Muscle of leg (tissue), 16 donors: ENCODE measurements around the gene GSTM5. TPM values are rescaled to one million over a fixed set of nuclear protein-coding genes. Genes with fewer than 3 reads are reported as not detected.
"Not testable (repeated sequence)": the region's sequence is repeated elsewhere in the genome, so short reads cannot be mapped to it uniquely, and the experiment has no call there.

Experiments
- DNase-seq: peaks from one replicate; pipeline ENCODE4 v3.0.0; 2013
- H3K27ac ChIP-seq: one replicate; pipeline ENCODE4 v1.5.1; 2013; ENCODE audit warnings: mild to moderate bottlenecking, low read length, control low read depth
- H3K27me3 ChIP-seq: one replicate; pipeline ENCODE4 v1.6.1; 2013; ENCODE audit warnings: low read length; ENCODE audit not compliant: control insufficient read depth, insufficient read depth
- H3K36me3 ChIP-seq: one replicate; pipeline ENCODE4 v1.6.1; 2013; ENCODE audit warnings: low read length; ENCODE audit not compliant: control insufficient read depth, insufficient read depth
- H3K4me1 ChIP-seq: one replicate; pipeline ENCODE4 v1.6.1; 2013; ENCODE audit warnings: low read length; ENCODE audit not compliant: control insufficient read depth, insufficient read depth
- H3K4me3 ChIP-seq: one replicate; pipeline ENCODE4 v1.5.1; 2013; ENCODE audit warnings: low read length, control low read depth
- H3K9me3 ChIP-seq: replicated peaks from 2 replicates; pipeline ENCODE4 v1.6.1; 2013; ENCODE audit warnings: low read depth, low read length; ENCODE audit not compliant: control insufficient read depth
- WGBS: methylation state at CpG from one replicate; pipeline ENCODE4 v1.1.5; 2013; ENCODE audit warnings: missing lambda C conversion rate; ENCODE audit not compliant: insufficient coverage; 5-methylcytosine and 5-hydroxymethylcytosine counted together
- long read RNA-seq, 11 donors: transcript quantifications; one replicate each; lab custom pipeline, GENCODE V29; 2026
- polyA plus RNA-seq, 8 donors: library from polyadenylated mRNA; unstranded; fragments of 120-200 nt; gene quantifications; one replicate each; pipeline versions ENCODE4 v1.2.1 to v1.2.3, GENCODE V29; 2013; ENCODE audit warnings: inconsistent platforms in 1 of 8, low replicate concordance in 1 of 8; ENCODE audit not compliant: insufficient read length in 8 of 8, insufficient read depth in 1 of 8
- total RNA-seq: library from RNA; stranded (reverse); fragments of 120-200 nt; gene quantifications from one replicate; pipeline ENCODE4 v1.2.4, GENCODE V29; 2013

The GSTM5 gene
- total RNA-seq (19.4 TPM), polyA plus RNA-seq (10 to 100 TPM; 10.2 to 48.0 (median 17.8) TPM)
- long read RNA-seq, donor 1, partial matches to known transcripts, result 0 of 17 reads
- long read RNA-seq, donor 1, other reads (novel, unspliced or antisense), result 17 of 17 reads
- long read RNA-seq, donor 2, partial matches to known transcripts, result 0 of 1 reads
- long read RNA-seq, donor 2, other reads (novel, unspliced or antisense), result 0 of 1 reads
- long read RNA-seq, donor 3, partial matches to known transcripts, result 0 of 3 reads
- long read RNA-seq, donor 3, other reads (novel, unspliced or antisense), result 0 of 3 reads
- long read RNA-seq, donor 4, partial matches to known transcripts, result 0 of 2 reads
- long read RNA-seq, donor 4, other reads (novel, unspliced or antisense), result 0 of 2 reads
- long read RNA-seq, donor 5, partial matches to known transcripts, result 5 of 9 reads
- long read RNA-seq, donor 5, other reads (novel, unspliced or antisense), result 0 of 9 reads
- long read RNA-seq, donor 6, transcript GSTM5-201 (8 exons, 1,555 nt), result major isoform, 8 of 9 reads
- long read RNA-seq, donor 6, partial matches to known transcripts, result 0 of 9 reads
- long read RNA-seq, donor 6, other reads (novel, unspliced or antisense), result 0 of 9 reads
- long read RNA-seq, donor 7, partial matches to known transcripts, result 0 of 1 reads
- long read RNA-seq, donor 7, other reads (novel, unspliced or antisense), result 0 of 1 reads
- long read RNA-seq, donor 8, partial matches to known transcripts, result 9 of 12 reads
- long read RNA-seq, donor 8, other reads (novel, unspliced or antisense), result 0 of 12 reads
- long read RNA-seq, donor 9, partial matches to known transcripts, result 0 of 3 reads
- long read RNA-seq, donor 9, other reads (novel, unspliced or antisense), result 0 of 3 reads
- long read RNA-seq, donor 10, transcript GSTM5-201 (8 exons, 1,555 nt), result major isoform, 5 of 5 reads
- long read RNA-seq, donor 10, partial matches to known transcripts, result 0 of 5 reads
- long read RNA-seq, donor 10, other reads (novel, unspliced or antisense), result 0 of 5 reads
- long read RNA-seq, donor 11, partial matches to known transcripts, result 0 of 3 reads
- long read RNA-seq, donor 11, other reads (novel, unspliced or antisense), result 0 of 3 reads

- DNase-seq, result peak; percentile 67
Observed at GRCh38 chr1:109711593-109712320, at the start of gene GSTM5. Gene GSTM5, plus strand, starts transcription at chr1:109712251. Its CDS starts 62 bp downstream, at chr1:109712313.

GRCh38 chr1:109664671-109665070, 47.4 kb upstream of the GSTM5 start:
- H3K36me3 ChIP-seq, result peaks cover 20% of the 10 kb centered on the region
- peaks cover 13% of the 10 kb centered on the region for H3K4me1 ChIP-seq
- no CpG with 5 or more reads among the region's 1 CpG for WGBS
- no peaks in the 10 kb centered on the region for H3K9me3 ChIP-seq
- no peak for DNase-seq
- H3K4me3 ChIP-seq, result no peak overlapping the region
- no peaks in the 10 kb centered on the region for H3K27me3 ChIP-seq
- H3K27ac ChIP-seq, result no peak overlapping the region

More at GRCh38 chr1:109711593-109712320, at the start of gene GSTM5:
- not testable (repeated sequence) for H3K9me3 ChIP-seq, H3K4me1 ChIP-seq, H3K27ac ChIP-seq, H3K27me3 ChIP-seq, H3K36me3 ChIP-seq
- WGBS, result 17% methylated on average over 26 of the region's 33 CpGs
- H3K4me3 ChIP-seq, result peak within 1 kb of the TSS; percentile 51

DNA sequence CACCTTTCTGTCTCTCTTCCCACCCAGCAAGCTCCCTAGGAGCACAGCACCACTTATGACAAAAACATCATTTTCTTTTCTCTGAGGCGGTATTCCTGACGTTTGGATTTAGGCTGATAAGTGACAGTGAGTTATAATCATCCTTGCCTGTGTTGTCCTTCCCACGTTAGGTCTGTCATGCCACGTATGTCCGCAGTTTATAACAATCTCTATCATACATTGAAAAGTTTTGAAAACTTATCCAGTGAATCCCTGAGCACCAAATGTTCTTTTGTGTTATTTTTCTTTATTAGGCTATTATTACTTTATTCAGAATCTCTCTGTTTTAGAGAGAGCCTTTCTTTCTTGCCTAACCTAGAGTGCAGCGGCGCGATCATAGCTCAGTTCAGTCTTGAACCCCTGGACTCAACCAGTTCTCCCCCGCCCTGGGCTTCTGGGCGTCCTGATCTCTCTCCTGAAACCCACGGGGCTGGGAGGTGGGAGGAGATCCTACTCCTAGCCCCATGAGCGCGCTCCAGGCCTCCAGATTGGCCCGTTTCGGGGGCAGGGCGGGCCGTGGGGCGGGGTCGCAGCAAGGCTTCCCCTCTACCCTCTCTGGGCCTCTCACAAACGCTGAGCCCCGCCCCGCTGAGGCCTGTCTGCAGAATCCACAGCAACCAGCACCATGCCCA, 44.5 kb upstream of the GSTM5 start, which contains the start of gene GSTM2:
Gene GSTM2, plus strand, starts transcription at position 606 of the 671 bp plus-strand sequence. Its CDS starts 59 bp downstream, at position 665.
- H3K36me3 ChIP-seq, result peaks cover 20% of the 10 kb centered on the region
- DNase-seq, result peak; percentile 97
- H3K4me1 ChIP-seq, result peaks cover 13% of the 10 kb centered on the region
- WGBS, result 0% methylated on average over 14 of the region's 22 CpGs
- peak within 1 kb of the TSS; percentile 51 for H3K4me3 ChIP-seq
- H3K27ac ChIP-seq, result peak within 1 kb of the TSS; percentile 47
- H3K9me3 ChIP-seq, result no peaks in the 10 kb centered on the region
- H3K27me3 ChIP-seq, result no peaks in the 10 kb centered on the region

DNA sequence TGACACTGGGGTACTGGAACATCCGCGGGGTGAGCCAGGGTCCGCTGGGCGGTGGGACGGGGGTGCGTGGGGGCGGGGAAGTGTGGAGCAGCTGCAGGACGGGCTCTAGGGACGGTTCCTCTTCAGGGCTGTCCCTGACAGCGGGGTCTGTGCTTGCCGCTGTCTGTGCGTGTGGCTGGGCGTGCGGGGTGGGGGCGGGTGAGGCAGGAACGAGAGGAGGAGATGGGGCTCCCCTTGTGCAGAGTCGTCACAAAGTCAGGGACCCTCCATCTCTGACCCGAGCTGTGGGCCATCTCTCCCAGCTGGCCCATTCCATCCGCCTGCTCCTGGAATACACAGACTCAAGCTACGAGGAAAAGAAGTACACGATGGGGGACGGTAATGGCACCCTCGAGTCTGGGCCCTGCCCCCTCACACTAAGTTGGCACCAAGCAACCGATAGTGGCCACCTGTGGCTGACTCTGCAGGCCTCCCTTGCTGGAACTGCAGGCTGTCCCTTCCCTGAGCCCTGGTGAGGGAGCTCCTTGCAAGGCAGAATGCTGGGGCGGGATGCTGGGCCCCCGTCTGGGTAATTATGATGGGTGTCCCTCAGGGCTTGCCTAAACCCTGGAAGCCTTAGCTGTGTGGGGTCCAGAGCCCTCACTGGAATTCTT, 43.8 kb upstream of the GSTM5 start:
- 6% methylated on average over 10 of the region's 26 CpGs for WGBS
- Histone ChIP-seq H3K27ac (peak overlapping the region; percentile 18), H3K4me1 (peaks cover 13% of the 10 kb centered on the region), H3K9me3 (no peaks in the 10 kb centered on the region), H3K27me3 (no peaks in the 10 kb centered on the region), H3K4me3 (peak overlapping the region; percentile 51), H3K36me3 (peaks cover 23% of the 10 kb centered on the region)
- DNase-seq, result peak; percentile 31

DNA sequence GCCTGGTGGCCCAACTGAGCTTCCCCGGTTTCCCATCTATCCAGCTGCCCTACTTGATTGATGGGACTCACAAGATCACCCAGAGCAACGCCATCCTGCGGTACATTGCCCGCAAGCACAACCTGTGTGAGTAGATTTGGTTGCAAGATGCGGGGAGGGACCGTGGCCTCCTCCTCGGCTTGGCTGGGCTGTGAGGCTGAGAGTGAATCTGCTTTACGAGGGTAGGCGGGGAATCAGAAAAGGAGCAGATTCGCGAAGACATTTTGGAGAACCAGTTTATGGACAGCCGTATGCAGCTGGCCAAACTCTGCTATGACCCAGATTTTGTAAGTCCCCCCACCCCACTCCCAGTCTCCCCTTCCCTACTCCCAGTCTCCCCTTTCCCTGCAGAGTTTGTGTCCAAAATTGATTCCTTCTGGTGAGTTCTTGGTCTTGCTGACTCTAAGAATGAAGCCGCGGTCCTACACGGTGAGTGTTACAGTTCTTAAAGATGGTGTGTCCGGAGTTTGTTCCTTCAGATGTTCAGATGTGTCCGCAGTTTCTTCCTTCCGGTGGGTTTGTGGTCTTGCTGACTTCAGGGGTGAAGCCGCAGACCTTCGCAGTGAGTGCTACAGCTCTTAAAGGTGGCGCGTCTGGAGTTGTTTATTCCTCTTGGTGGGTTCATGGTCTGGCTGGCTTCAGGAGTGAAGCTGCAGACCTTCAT, 42.7 kb upstream of the GSTM5 start:
- peaks cover 25% of the 10 kb centered on the region for H3K36me3 ChIP-seq
- 86% methylated on average over 19 of the region's 22 CpGs for WGBS
- H3K9me3 ChIP-seq, result no peaks in the 10 kb centered on the region
- H3K27me3 ChIP-seq, result no peaks in the 10 kb centered on the region
- H3K27ac ChIP-seq, result peak overlapping the region; percentile 7
- DNase-seq, result no peak
- peaks cover 13% of the 10 kb centered on the region for H3K4me1 ChIP-seq
- no peak overlapping the region for H3K4me3 ChIP-seq

DNA sequence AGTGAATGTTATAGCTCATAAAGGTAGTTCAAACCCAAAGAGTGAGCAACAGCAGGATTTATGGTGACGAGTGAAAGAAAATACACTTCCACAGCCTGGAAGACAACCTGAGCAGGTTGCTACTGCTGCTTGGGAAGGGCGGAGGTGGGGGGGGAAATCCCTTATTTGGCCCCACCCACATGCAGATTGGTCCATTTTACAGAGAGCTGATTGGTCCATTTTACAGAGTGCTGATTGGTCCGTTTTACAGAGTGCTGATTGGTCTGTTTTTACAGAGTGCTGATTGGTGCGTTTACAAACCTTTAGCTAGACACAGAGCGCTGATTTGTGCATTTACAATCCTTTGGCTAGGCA, 42.1 kb upstream of the GSTM5 start:
- H3K4me3 ChIP-seq, result not testable (repeated sequence)
- 100% methylated on average over 1 of the region's 5 CpGs for WGBS

GRCh38 chr1:109671067-109671466, 41.0 kb upstream of the GSTM5 start:
- Histone ChIP-seq H3K4me3 (no peak overlapping the region), H3K36me3 (peaks cover 25% of the 10 kb centered on the region), H3K4me1 (peaks cover 13% of the 10 kb centered on the region), H3K9me3 (no peaks in the 10 kb centered on the region), H3K27ac (no peak overlapping the region), H3K27me3 (no peaks in the 10 kb centered on the region)
- 77% methylated on average over 3 of the region's 5 CpGs for WGBS
- no peak for DNase-seq

More for the DNA sequence above, 42.1 kb upstream of the GSTM5 start:
- Histone ChIP-seq H3K4me1 (peaks cover 13% of the 10 kb centered on the region), H3K36me3 (peaks cover 25% of the 10 kb centered on the region)
- not testable (repeated sequence) for H3K27ac ChIP-seq, H3K27me3 ChIP-seq, H3K9me3 ChIP-seq, DNase-seq

DNA sequence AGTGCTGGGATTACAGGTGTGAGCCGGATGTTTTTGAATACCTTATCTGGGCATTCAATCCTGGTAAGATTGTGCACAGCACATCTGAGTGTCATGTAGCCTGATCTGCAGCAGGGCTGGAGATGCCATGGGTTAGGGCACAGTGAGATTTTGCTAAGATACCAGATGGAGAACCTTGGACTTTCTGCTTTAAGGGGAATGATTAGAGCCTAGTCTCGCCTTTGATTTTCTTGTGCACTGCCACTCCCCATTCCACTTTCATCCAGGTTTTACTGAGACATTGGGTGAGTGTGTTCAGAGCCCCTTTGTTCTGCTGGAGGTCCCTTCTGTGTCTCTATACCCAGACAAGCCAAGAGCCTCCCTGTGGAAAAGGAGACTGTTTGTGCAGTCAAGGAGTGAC, 38.2 kb upstream of the GSTM5 start:
- not testable (repeated sequence) for DNase-seq, H3K9me3 ChIP-seq, H3K4me3 ChIP-seq, H3K27ac ChIP-seq, H3K4me1 ChIP-seq, H3K27me3 ChIP-seq
- peaks cover 25% of the 10 kb centered on the region for H3K36me3 ChIP-seq
- WGBS, result 100% methylated on average over 1 of the region's 2 CpGs
